Stimulated activated naive CD8-positive, alpha-beta T cell treated with anti-CD3 and anti-CD28 coated beads, Interleukin-15, amount 100 ng/mL, for 72 hours (primary cell): ENCODE results near the gene BMPR1B.
"Not testable (repeated sequence)": the region's sequence is repeated elsewhere in the genome, so short reads cannot be mapped to it uniquely, and the experiment has no call there.

Experiments
- ATAC-seq: fragments of 150-1000 bp; cut with Tn5 transposase; 2 replicates; pipeline ENCODE4 v1.10.0; 2021; ENCODE audit warnings: mild to moderate bottlenecking, moderate library complexity
- DNase-seq, 2 donors: peaks; one replicate each; pipeline ENCODE4 v3.0.0; 2021 to 2022
- H3K27ac Mint-ChIP-seq, 2 donors: one replicate each; pipeline ENCODE4 v1.8.0; 2022; ENCODE audit warnings: mild to moderate bottlenecking in 2 of 2, mixed read lengths in 2 of 2, moderate library complexity in 2 of 2
- H3K27me3 Mint-ChIP-seq: one replicate; pipeline ENCODE4 v1.8.0; 2022; ENCODE audit warnings: mixed read lengths
- H3K4me1 Mint-ChIP-seq: one replicate; pipeline ENCODE4 v1.8.0; 2022; ENCODE audit warnings: mild to moderate bottlenecking, mixed read lengths
- H3K4me3 Mint-ChIP-seq, 2 donors: one replicate each; pipeline ENCODE4 v1.8.0; 2022; ENCODE audit warnings: mild to moderate bottlenecking in 2 of 2, mixed read lengths in 2 of 2, moderate library complexity in 1 of 2
- H3K9me3 Mint-ChIP-seq, 2 donors: one replicate each; pipeline ENCODE4 v1.8.0; 2022; ENCODE audit warnings: mixed read lengths in 2 of 2

The BMPR1B gene

GRCh38 chr4:94803181-94803580 lies 45.4 kb downstream of the BMPR1B start:
- Mint-ChIP-seq H3K4me3 (no peak overlapping the region), H3K4me1 (no peaks in the 10 kb centered on the region), H3K27me3 (peaks cover 8% of the 10 kb centered on the region), H3K9me3 (no peaks in the 10 kb centered on the region), H3K27ac (no peak overlapping the region)
- ATAC-seq: no peak
- DNase-seq: no peak

- Mint-ChIP-seq H3K9me3 (no peaks in the 10 kb centered on the region), H3K27ac (no peak overlapping the region), H3K4me1 (no peaks in the 10 kb centered on the region), H3K27me3 (peaks cover 8% of the 10 kb centered on the region), H3K4me3 (no peak overlapping the region)
- DNase-seq (no peak), ATAC-seq (no peak)
Observed at GRCh38 chr4:94804650-94805049, 46.9 kb downstream of the BMPR1B start.

GRCh38 chr4:94806376-94806775 lies 48.6 kb downstream of the BMPR1B start:
- no peak for ATAC-seq
- H3K9me3 Mint-ChIP-seq: no peaks in the 10 kb centered on the region

GRCh38 chr4:94811643-94812042 lies 53.9 kb downstream of the BMPR1B start:
- DNase-seq (no peak), ATAC-seq (no peak)
- peaks cover 8% of the 10 kb centered on the region for H3K27me3 Mint-ChIP-seq
- no peak overlapping the region for H3K27ac Mint-ChIP-seq
- H3K4me3 Mint-ChIP-seq: no peak overlapping the region
- no peaks in the 10 kb centered on the region for H3K9me3 Mint-ChIP-seq
- no peaks in the 10 kb centered on the region for H3K4me1 Mint-ChIP-seq

More at GRCh38 chr4:94806376-94806775, 48.6 kb downstream of the BMPR1B start:
- DNase-seq: no peak
- H3K27ac Mint-ChIP-seq: no peak overlapping the region
- H3K4me1 Mint-ChIP-seq: no peaks in the 10 kb centered on the region
- peaks cover 8% of the 10 kb centered on the region for H3K27me3 Mint-ChIP-seq
- H3K4me3 Mint-ChIP-seq: no peak overlapping the region

GRCh38 chr4:94813221-94813620 lies 55.5 kb downstream of the BMPR1B start:
- no peak for ATAC-seq
- Mint-ChIP-seq H3K27ac (no peak overlapping the region), H3K4me1 (no peaks in the 10 kb centered on the region), H3K9me3 (no peaks in the 10 kb centered on the region), H3K27me3 (peaks cover 8% of the 10 kb centered on the region), H3K4me3 (no peak overlapping the region)
- no peak for DNase-seq

- Mint-ChIP-seq H3K27me3 (peaks cover 8% of the 10 kb centered on the region), H3K4me3 (no peak overlapping the region), H3K9me3 (no peaks in the 10 kb centered on the region), H3K4me1 (no peaks in the 10 kb centered on the region), H3K27ac (no peak overlapping the region)
- ATAC-seq (no peak), DNase-seq (no peak)
Observed at GRCh38 chr4:94814237-94814636, 56.5 kb downstream of the BMPR1B start.

- no peak overlapping the region for H3K4me3 Mint-ChIP-seq
- DNase-seq (no peak), ATAC-seq (no peak)
- no peaks in the 10 kb centered on the region for H3K4me1 Mint-ChIP-seq
- no peaks in the 10 kb centered on the region for H3K9me3 Mint-ChIP-seq
- H3K27me3 Mint-ChIP-seq: no peaks in the 10 kb centered on the region
- no peak overlapping the region for H3K27ac Mint-ChIP-seq
Observed at GRCh38 chr4:94819371-94820168, 61.8 kb downstream of the BMPR1B start.

GRCh38 chr4:94826206-94826605 lies 68.5 kb downstream of the BMPR1B start:
- H3K27me3 Mint-ChIP-seq: no peaks in the 10 kb centered on the region
- ATAC-seq (no peak), DNase-seq (no peak)
- no peak overlapping the region for H3K4me3 Mint-ChIP-seq
- H3K27ac Mint-ChIP-seq: no peak overlapping the region
- no peaks in the 10 kb centered on the region for H3K4me1 Mint-ChIP-seq
- H3K9me3 Mint-ChIP-seq: no peaks in the 10 kb centered on the region

- Mint-ChIP-seq H3K27me3 (no peaks in the 10 kb centered on the region), H3K4me1 (no peaks in the 10 kb centered on the region), H3K27ac (no peak overlapping the region), H3K4me3 (no peak overlapping the region), H3K9me3 (no peaks in the 10 kb centered on the region)
- DNase-seq (no peak), ATAC-seq (no peak)
Observed at GRCh38 chr4:94827481-94828110, 69.8 kb downstream of the BMPR1B start.

GRCh38 chr4:94828882-94829281 lies 71.1 kb downstream of the BMPR1B start:
- Mint-ChIP-seq H3K9me3 (no peaks in the 10 kb centered on the region), H3K27ac (no peak overlapping the region), H3K4me1 (no peaks in the 10 kb centered on the region), H3K4me3 (no peak overlapping the region), H3K27me3 (no peaks in the 10 kb centered on the region)
- ATAC-seq: no peak
- no peak for DNase-seq

GRCh38 chr4:94831607-94832006 lies 73.9 kb downstream of the BMPR1B start:
- Mint-ChIP-seq H3K27me3 (no peaks in the 10 kb centered on the region), H3K27ac (no peak overlapping the region), H3K4me3 (no peak overlapping the region), H3K4me1 (no peaks in the 10 kb centered on the region), H3K9me3 (no peaks in the 10 kb centered on the region)
- DNase-seq (no peak), ATAC-seq (no peak)

GRCh38 chr4:94832329-94832728 lies 74.6 kb downstream of the BMPR1B start:
- not testable (repeated sequence) for H3K27ac Mint-ChIP-seq, H3K4me1 Mint-ChIP-seq, ATAC-seq, DNase-seq, H3K9me3 Mint-ChIP-seq, H3K27me3 Mint-ChIP-seq, H3K4me3 Mint-ChIP-seq

GRCh38 chr4:94833394-94833793 lies 75.6 kb downstream of the BMPR1B start:
- no peaks in the 10 kb centered on the region for H3K27me3 Mint-ChIP-seq
- H3K9me3 Mint-ChIP-seq: no peaks in the 10 kb centered on the region
- no peak overlapping the region for H3K27ac Mint-ChIP-seq
- H3K4me1 Mint-ChIP-seq: no peaks in the 10 kb centered on the region
- no peak overlapping the region for H3K4me3 Mint-ChIP-seq
- ATAC-seq: no peak
- no peak for DNase-seq

GRCh38 chr4:94834501-94834900 lies 76.7 kb downstream of the BMPR1B start:
- H3K27me3 Mint-ChIP-seq: no peaks in the 10 kb centered on the region
- DNase-seq (no peak), ATAC-seq (no peak)
- no peaks in the 10 kb centered on the region for H3K9me3 Mint-ChIP-seq
- H3K4me1 Mint-ChIP-seq: no peaks in the 10 kb centered on the region
- no peak overlapping the region for H3K27ac Mint-ChIP-seq
- H3K4me3 Mint-ChIP-seq: no peak overlapping the region

- not testable (repeated sequence) for H3K4me3 Mint-ChIP-seq, H3K27ac Mint-ChIP-seq, H3K4me1 Mint-ChIP-seq, H3K27me3 Mint-ChIP-seq, H3K9me3 Mint-ChIP-seq, ATAC-seq, DNase-seq
Observed at GRCh38 chr4:94841166-94841863, 83.6 kb downstream of the BMPR1B start.

GRCh38 chr4:94841864-94842221 lies 84.1 kb downstream of the BMPR1B start:
- Mint-ChIP-seq H3K9me3 (no peaks in the 10 kb centered on the region), H3K4me3 (no peak overlapping the region), H3K27me3 (no peaks in the 10 kb centered on the region), H3K4me1 (no peaks in the 10 kb centered on the region), H3K27ac (no peak overlapping the region)
- no peak for DNase-seq
- ATAC-seq: no peak
